GM18498 (cell line): ENCODE measurements around the gene BTBD8.
"Not testable (repeated sequence)": the region's sequence is repeated elsewhere in the genome, so short reads cannot be mapped to it uniquely, and the experiment has no call there.

Experiments
- ATAC-seq: cut with Tn5 transposase; IDR thresholded peaks from one replicate; pipeline ENCODE4 v1.9.1; 2021; ENCODE audit warnings: mild to moderate bottlenecking, moderate library complexity; ENCODE audit not compliant: unreplicated experiment

The BTBD8 gene

DNA sequence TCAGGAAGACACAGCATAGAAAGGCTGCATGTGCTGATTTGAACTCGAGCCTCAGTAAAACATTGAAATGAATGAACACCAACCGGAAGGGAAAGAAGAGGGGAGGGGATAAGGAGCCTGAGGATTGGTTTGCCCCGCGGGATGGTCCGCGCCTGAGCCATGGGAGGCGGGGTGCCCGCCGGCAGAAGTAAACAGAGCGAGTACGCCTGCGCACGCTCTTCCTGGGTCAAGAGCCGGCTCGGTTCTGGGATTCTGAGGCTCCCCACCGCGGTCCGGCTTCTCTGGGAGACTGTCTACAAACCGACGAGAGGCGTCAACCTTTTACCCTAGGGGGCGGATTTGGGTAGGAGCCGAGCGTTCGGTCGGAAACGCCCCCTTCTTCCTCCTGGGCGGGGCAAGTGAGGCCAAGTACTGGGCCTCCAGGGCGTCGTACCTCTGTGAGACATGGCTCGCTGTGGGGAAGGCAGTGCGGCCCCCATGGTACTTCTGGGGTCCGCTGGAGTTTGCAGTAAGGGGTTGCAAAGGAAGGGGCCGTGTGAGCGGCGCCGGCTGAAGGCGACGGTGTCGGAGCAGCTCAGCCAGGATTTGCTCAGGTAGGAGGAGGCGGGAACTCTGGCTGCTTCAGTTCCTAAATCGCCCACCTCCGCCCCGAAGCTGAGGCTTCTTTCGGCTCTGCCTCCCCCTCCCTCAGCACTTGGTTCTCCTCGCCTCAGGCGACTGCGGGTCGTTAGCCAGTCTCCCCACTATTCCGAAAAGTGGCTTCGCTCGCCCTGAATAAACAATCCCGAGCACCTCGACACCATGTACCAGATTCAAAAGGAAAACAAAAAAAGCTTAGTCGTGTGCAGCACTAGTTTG, at the start of gene BTBD8:
Gene BTBD8 (plus strand): TSS at position 218 of the 858 bp plus-strand sequence. CDS start 227 bp downstream, at position 445.
- ATAC-seq = peak; percentile 98

GRCh38 chr1:92030656-92031107, 49.5 kb upstream of the BTBD8 start:
- no peak for ATAC-seq

GRCh38 chr1:92031281-92032110, 48.6 kb upstream of the BTBD8 start:
- no peak for ATAC-seq

DNA sequence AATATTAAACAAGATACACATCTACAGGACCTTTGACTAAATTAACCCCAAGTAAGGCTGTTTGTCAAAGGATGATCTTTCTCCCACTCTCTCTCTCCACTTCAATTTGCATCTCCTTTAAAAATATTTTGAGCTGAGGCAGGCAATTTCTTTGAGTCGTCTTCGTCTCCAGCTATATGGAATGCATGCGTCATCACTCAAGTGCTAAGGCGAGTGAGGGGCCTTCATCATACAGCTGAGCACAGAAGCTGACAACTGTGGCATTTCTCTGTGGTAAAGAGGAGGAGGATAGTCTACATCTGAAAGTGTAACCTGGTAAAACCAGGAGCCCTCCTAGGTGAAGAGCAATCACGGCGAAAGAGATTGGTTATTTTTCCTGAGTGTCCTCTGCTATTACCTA, 42.7 kb upstream of the BTBD8 start:
- ATAC-seq = no peak

DNA sequence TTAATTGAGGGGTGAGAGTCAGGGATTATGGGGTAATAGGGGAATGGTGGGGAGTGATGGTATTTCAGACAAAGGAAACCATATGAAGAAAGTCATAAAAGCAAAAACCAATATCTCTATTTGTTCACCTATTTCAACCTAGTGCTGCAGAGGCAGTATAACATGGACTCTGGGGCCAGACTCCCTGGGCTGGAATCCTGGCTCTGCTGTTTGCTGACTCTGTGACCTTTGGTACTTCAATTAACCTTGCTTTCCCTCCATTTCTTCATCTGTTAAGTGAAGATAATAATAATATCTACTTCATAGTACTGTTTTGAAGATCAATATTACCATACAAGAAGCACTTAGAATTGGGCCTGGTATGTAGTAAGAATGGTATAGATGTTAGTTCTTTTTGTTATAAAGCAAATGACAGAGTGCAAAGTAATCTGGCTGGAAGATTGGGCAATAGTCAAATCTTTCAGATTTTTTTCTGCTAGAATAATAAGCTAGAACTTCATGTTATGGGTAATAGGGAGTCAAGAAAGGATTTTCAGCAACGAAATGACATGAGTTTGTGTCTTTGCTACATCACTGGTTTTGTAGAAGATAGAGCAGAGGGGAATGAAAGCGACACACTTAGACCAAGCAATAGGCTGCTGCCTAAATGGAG, 41.3 kb upstream of the BTBD8 start:
- no peak for ATAC-seq

GRCh38 chr1:92040971-92041370, 39.2 kb upstream of the BTBD8 start:
- ATAC-seq = no peak

DNA sequence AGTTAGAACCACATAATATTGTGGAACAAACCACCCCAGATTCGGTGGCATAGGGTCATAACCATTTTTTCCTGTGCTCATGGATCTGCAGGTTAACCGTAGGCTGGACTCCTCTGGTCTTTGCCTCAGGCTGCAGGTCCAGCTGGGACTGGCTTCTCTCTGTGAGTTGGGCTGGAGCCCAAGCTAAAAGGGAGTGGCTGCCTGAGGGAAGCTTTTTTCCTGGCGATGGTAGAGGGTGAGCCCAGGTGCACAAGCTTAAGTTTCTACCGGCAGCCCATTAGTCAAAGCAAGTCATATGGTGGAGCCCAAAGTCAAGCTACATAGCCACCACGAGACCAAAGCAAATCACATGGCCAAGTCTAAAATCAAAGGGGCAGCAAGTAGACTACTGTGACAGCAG, 36.5 kb upstream of the BTBD8 start:
- no peak for ATAC-seq

GRCh38 chr1:92045766-92046495, 34.2 kb upstream of the BTBD8 start:
- no peak for ATAC-seq

GRCh38 chr1:92051948-92052347, 28.2 kb upstream of the BTBD8 start:
- ATAC-seq = no peak

DNA sequence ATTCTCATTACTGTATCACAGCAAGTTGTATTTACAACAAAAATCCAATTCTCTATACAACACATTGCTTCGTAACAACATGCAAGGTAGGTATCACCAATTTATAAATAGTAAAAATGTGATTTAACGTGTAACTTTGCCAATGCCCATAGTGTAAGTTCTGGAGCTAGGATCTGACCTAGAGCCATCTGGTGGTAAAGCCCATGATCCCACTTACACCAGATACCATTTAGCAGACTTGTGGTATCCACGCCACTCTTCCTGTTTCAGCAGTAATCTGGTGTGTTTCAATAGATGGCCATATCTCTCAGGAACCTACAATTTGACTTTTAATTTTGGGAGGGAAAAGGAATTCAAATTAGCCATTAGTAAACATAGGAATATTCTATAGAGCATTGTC, 15.1 kb upstream of the BTBD8 start:
- no peak for ATAC-seq

DNA sequence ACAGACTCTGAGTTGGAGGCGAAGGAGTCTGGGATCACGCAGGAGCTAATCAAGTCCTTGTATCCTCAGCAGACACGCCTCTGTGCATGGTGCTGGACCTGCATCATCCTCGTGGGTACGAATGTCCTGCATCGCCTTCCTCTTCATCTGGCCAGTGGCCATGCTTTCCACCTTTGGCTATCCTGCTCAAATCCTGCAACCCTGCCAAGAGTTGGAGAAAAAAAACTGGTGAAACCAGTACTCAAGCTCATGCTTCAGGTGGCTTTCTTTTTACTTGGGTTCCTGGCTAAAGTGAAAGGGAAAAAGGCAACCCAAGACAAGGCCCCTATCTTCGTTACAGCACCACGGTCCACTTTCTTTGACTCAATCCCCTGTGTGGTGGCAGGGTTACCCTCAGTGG, 13.8 kb upstream of the BTBD8 start:
- no peak for ATAC-seq

DNA sequence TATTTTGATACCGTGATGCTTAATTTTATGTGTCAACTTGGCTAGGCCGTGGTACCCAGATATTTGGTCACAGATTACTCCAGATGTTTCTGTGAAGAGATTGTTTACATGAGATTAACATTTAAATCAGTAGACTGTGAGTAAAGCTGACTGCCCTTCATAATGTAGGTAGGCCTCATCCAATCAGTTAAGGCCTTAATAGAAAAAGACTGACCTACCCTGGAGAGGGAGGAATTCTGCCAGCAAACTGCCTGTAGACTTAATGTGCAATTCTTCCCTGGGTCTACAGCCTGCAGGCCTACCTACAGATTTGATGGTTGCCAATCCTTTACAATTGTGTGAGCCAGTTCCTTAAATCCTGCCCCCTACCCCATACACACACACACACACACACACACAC, 9.3 kb upstream of the BTBD8 start:
- no peak for ATAC-seq

DNA sequence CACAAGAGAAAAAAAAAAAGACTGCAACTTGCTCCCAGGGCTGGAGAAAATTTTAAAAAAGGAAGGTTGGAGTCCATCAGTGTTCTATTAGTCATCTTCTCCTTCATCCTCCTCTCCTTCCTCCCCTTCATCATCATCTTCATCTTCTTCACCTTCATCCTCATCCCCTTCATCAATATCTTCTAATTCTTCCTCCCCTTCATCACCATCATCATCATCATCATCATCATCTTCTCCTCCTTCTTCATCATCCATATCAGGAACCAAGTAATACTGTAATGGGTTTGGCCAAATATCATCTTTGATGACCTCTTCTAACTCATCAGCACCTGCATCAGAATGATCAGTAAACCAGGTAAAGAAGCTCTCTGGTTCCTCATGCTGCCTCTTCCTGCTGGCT, 5.7 kb upstream of the BTBD8 start:
- not testable (repeated sequence) for ATAC-seq

- ATAC-seq = no peak
Observed at GRCh38 chr1:92075311-92075710, 4.8 kb upstream of the BTBD8 start, which contains the start of gene SETSIP. TSS of gene SETSIP (minus strand) at chr1:92075411. CDS start at chr1:92075411, 0 bp downstream.

DNA sequence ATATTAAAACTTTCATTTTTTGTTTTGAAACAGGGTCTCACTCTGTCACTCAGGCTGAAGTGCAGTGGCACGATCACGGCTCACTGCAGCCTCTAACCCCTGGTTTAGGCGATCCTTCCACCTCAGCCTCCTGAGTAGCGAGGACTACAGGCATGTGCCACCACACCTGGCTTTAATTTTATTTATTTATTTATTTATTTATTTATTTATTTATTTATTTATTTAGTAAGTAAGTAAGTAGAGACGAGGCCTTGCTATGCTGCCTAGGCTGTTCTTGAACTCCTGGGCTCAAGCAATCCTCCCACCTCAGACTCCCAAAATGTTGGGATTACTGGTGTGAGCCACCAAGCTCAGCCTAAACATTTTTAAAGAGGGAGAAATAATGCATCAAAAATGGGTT, 3.8 kb upstream of the BTBD8 start:
- no peak for ATAC-seq

DNA sequence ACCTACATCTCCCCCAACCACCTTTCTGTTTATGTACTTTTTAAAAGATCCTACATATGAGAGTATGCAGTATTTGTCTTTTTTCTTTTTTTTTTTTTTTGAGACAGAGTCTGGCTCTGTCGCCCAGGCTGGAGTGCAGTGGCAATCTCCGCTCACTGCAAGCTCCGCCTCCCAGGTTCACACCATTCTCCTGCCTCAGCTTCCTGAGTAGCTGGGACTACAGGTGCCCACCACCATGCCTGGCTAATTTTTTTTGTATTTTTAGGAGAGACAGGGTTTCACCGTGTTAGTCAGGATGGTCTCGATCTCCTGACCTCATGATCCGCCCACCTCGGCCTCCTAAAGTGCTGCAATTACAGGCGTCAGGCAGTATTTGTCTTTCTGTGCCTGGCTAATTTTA, 2.1 kb upstream of the BTBD8 start:
- not testable (repeated sequence) for ATAC-seq

- no peak for ATAC-seq
Observed at GRCh38 chr1:92079441-92079840, 704 bp upstream of the BTBD8 start.

DNA sequence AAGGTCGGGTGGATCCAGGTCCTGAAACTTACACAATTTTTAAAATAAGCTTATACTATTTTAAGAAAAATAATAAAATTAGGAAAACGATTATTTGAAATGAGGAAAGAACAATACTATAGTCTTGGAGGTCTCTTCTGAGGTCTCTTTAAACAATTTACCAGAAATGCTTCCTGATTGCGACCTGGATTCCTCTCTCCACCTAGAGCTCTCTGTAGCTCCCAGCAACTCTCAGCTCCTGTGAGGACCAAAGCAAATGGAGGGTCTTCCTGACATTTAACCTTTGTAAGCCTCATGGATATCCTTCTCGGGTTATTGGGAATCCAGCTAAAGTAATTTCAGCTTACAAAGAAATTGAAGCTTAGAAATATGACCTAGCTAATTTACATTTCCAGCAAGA, 886 bp downstream of the BTBD8 start:
- no peak for ATAC-seq

DNA sequence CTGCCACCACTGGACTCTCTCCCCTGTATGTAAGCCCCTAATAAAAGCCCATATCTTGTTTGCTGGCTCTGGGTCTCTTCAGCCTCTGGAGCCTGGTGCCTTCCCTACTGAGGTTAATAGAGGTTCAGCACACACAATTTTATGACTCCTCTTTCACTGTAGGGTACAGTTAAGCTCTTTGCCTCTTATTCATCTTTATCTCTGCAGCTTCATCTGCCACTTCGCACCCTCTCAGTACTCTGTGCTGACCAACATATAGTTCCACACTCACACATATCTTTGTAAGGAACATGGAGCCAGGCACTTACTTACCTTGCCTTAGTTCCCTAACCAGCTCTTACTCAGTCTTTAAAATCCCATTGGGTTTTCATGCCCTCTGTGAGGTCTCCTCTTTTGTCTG, 4.5 kb downstream of the BTBD8 start:
- no peak for ATAC-seq

DNA sequence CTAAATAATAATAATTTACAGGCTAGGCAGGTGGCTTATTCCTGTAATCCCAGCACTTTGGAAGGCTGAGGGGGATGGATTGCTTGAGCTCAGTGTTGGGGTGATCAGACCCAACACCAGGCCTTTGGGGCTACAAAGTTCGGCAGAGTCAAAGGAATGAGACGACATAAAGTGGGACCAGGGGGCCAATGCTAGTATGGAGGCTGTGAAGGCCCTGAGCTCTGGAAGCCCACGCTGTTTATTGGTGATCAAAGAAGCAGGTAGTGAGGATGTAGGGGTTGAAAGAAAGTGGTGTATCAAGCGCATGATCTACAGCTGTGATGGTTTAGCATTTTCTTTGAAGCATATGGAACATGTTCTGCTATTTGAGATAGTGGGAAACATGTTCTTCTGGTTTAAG, 5.6 kb downstream of the BTBD8 start:
- no peak for ATAC-seq

DNA sequence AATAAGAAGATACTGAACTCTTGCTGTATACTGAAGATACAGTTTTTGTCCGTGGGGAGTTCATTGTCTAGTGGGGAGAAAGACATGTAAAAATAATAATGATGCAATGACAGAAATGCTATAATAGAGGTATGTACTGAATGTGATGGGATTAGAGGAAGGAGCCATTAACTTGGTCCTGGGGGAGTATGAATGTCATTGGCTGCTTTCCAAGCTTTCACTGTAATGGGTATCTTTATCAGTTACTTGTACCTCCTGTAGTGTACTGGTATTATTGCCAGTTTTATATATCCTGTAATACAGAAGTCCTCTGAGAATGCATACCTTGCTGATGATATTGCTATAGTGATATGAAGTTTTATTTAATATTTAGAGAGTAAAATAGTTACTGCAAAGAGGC, 7.4 kb downstream of the BTBD8 start:
- ATAC-seq = no peak
